ENCODE data around the gene IGFL2. TPM values are rescaled to one million over a fixed set of nuclear protein-coding genes. Genes with fewer than 3 reads are reported as not detected.

Gene IGFL2
- total RNA-seq, 2 donors from 2014 or later = not detected

DNA sequence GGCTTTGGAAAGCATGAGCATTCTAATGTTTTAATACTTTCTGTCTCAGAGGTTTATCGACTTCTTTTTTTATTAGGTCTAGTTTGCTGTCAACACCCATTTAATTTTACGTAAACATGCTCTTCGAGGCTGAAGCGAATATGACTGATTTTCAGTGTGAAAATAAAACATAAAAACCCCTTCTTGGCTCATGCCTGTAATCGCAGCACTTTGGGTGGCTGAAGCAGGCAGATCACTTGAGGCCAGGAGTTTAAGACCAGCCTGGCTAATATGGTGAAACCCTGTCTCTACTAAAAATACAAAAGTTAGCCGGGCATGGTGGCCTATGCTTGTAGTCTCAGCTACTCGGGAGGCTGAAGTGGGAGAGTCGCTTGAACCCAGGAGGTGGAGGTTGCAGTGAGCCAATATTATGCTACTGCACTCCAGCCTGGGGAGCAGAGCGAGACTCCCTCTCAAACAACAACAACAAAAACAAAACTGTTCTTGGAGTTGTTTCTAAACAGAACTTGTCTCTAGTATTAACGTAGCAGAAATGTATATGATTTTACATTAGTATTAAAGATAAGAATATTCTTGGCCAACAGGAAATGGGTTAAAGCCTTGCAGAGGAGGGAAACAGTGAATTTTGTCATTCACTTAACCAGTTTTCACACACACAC is 16.4 kb upstream of the IGFL2 start:
- no peak for TF ChIP-seq POLR2A (IDR thresholded peaks at IDR 0.05)
- TF ChIP-seq, protein P1, sequence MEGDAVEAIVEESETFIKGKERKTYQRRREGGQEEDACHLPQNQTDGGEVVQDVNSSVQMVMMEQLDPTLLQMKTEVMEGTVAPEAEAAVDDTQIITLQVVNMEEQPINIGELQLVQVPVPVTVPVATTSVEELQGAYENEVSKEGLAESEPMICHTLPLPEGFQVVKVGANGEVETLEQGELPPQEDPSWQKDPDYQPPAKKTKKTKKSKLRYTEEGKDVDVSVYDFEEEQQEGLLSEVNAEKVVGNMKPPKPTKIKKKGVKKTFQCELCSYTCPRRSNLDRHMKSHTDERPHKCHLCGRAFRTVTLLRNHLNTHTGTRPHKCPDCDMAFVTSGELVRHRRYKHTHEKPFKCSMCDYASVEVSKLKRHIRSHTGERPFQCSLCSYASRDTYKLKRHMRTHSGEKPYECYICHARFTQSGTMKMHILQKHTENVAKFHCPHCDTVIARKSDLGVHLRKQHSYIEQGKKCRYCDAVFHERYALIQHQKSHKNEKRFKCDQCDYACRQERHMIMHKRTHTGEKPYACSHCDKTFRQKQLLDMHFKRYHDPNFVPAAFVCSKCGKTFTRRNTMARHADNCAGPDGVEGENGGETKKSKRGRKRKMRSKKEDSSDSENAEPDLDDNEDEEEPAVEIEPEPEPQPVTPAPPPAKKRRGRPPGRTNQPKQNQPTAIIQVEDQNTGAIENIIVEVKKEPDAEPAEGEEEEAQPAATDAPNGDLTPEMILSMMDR (IDR thresholded peaks at IDR 0.05) = no peak
- WGBS, 2 donors = 80 to 88% methylated on average over 10 of the region's 10 CpGs
- H3K4me1 ChIP-seq = peaks cover 25% of the 10 kb centered on the region
- ATAC-seq (no peak), DNase-seq (no peak)
- intact Hi-C loops (cut with DNase I) = no loop called here
- H3K27ac ChIP-seq = no peak overlapping the region
- H3K27me3 ChIP-seq = no peaks in the 10 kb centered on the region
- no peaks in the 10 kb centered on the region for H3K9me3 ChIP-seq
- H3K4me3 ChIP-seq = no peak overlapping the region
- no peaks in the 10 kb centered on the region for H3K36me3 ChIP-seq (replicated peaks in 1 of 2; ENCODE audit: insufficient read depth in 1 of 2, low read depth in 2 of 2)

GRCh38 chr19:46132508-46133100 is 15.4 kb upstream of the IGFL2 start:
- DNase-seq (no peak), ATAC-seq (no peak)
- Histone ChIP-seq H3K4me3 (no peak overlapping the region), H3K9me3 (no peaks in the 10 kb centered on the region), H3K27ac (peak overlapping the region in 3 of 4 donors; percentile 39 to 69 (median 53)), H3K27me3 (no peaks in the 10 kb centered on the region), H3K4me1 (peaks cover 25% of the 10 kb centered on the region), H3K36me3 (replicated peaks in 1 of 2; ENCODE audit: insufficient read depth in 1 of 2, low read depth in 2 of 2) (no peaks in the 10 kb centered on the region)
- 61 to 81% methylated on average over 4 of the region's 4 CpGs for WGBS, 2 donors
- TF ChIP-seq, protein P1 (IDR thresholded peaks at IDR 0.05) = no peak
- no peak for TF ChIP-seq POLR2A (IDR thresholded peaks at IDR 0.05)
- intact Hi-C loops (cut with DNase I) = no loop called here

DNA sequence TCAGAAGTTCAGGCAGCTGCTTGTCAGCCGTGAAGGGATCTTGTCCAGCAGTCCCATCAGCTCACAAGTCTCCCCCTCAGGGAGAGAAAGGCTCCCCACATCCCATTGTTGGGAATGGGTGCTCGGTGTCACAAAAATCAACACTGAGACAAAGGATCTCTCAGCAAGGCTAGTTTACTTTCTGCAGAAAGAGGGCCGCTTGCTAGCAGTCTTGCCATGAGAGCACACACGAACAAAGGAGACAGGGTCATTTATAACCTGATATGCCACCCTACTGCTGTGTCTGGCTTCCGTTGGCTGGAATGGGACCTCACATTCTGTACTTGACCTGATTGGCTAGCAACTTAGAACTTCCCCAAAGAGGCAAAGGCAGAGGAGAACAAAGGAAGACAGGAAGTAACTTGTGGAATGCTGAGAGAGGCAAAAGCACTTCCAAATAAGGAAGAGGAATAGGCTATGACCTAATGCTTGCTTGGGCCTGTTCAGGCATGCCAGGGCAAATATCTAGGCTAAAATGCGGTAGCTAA is 14.9 kb upstream of the IGFL2 start:
- Histone ChIP-seq H3K4me1 (peaks cover 25% of the 10 kb centered on the region), H3K9me3 (no peaks in the 10 kb centered on the region), H3K36me3 (replicated peaks in 1 of 2; ENCODE audit: insufficient read depth in 1 of 2, low read depth in 2 of 2) (no peaks in the 10 kb centered on the region), H3K27me3 (no peaks in the 10 kb centered on the region), H3K27ac (peak overlapping the region in 3 of 4 donors; percentile 39 to 69 (median 53)), H3K4me3 (no peak overlapping the region)
- ATAC-seq = peak; percentile 66
- TF ChIP-seq, protein P1 (IDR thresholded peaks at IDR 0.05) = no peak
- TF ChIP-seq POLR2A (IDR thresholded peaks at IDR 0.05) = peak in 2 of 3 donors; percentile 25 to 47
- intact Hi-C loops (cut with DNase I) = no loop called here
- 48 to 65% methylated on average over 6 of the region's 6 CpGs for WGBS, 2 donors
- peak; percentile 21 to 50 (median 42) for DNase-seq

GRCh38 chr19:46133777-46134241 is 14.2 kb upstream of the IGFL2 start:
- TF ChIP-seq POLR2A (IDR thresholded peaks at IDR 0.05) = no peak
- TF ChIP-seq, protein P1 (IDR thresholded peaks at IDR 0.05) = no peak
- Histone ChIP-seq H3K4me3 (no peak overlapping the region), H3K27ac (peak overlapping the region in 3 of 4 donors; percentile 39 to 69 (median 53)), H3K4me1 (peaks cover 25% of the 10 kb centered on the region), H3K36me3 (replicated peaks in 1 of 2; ENCODE audit: insufficient read depth in 1 of 2, low read depth in 2 of 2) (no peaks in the 10 kb centered on the region), H3K27me3 (no peaks in the 10 kb centered on the region), H3K9me3 (no peaks in the 10 kb centered on the region)
- peak; percentile 6 for ATAC-seq
- intact Hi-C loops (cut with DNase I) = no loop called here
- 85 to 90% methylated on average over 1 of the region's 1 CpG for WGBS, 2 donors
- DNase-seq = no peak
